ENCODE measurements around the gene C22orf39.

C22orf39 gene

DNA sequence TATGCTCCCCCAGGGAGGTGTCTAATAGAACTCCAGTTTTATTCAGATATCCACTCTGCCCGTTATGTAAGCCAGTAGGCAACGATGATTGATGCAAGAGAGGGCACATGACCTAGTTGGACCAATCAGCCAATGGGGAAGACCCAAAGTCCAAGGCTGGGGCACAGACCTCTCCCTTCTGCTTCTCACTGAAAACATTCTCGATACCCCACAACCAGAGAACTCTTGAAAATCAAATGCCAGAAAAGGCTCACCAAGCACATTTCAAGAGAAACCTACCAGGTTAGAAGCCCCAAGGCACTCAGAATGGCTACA, 23.4 kb downstream of the C22orf39 start:
- DNase-seq, result no peak

DNA sequence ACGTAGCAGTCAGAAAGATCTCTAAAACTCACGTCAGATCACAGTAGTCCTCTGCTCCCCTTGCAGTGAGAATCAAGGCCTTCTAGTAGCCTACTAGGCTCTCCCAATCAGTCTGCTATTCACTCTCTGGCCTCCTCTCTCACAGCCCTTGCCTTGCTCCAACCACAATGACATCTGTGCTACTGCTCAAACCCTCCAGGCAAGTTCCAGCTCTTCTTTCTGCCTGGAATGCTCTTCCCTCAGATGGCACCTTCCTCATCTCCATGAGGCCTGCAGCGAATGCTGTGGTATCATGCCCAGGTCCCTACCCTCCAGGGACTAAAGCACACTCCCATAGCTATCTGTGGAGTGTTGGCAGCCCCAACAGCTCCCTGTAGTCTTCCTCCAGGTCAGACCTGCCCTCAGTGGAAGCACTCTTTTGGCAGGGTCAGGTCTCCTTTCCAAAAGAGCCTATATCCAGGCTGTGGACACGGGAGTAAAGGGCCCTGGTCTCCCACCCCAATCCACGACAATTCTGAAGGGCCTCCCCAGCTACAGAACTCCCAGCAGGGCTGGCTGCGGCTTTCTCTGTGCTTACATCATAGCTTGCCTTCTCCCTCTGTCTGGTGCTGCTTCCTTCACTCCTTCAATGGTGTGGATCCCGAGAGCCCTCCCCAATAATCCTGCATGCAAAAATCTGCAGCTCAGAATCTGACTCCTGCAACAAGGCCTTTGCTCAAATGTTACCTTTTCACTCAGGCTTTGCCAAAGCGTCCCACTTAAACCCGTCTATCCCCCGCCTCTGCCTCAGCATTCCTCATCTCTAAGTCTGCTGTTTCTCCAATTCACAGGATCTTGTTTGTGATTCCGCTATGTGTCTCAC, 24.8 kb downstream of the C22orf39 start:
- no peak for DNase-seq

- DNase-seq, result no peak
Measured at GRCh38 chr22:19420321-19420720, 27.2 kb downstream of the C22orf39 start.

DNA sequence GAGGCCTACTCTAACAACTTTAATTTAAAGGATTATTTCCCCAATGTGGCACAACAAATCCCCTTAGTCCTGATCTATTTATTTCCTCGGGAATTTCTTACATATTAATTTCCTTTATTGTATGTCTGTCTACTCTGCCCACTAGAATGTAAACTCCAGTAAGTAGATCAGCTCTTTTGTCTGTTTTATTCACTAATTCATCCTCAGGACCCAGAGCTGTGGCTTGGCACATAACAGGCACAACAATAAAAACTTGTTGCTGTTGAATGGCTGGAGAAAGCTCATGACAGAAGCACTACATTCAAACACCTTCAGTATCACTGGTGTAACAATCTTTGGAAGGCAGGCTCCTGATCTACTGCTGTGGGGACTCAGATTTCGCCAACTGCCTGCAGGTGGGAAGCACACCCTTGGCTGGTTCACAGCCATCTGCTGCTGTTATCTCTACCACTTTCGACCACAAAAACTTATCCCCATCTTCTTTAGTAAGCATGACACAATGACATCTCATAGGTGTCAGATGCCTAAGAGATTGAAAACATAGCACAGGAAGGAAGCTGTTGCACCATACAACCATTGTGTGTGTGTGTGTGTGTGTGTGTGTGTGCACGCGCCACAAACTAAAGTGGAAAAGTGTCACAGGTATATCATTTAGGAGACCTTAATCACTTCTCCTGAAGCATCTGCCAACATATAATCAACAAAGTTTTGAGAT, 27.9 kb downstream of the C22orf39 start:
- no peak for DNase-seq

- DNase-seq, result no peak
Measured at GRCh38 chr22:19419086-19419463, 28.4 kb downstream of the C22orf39 start.

- DNase-seq, result no peak
Measured at GRCh38 chr22:19412923-19413322, 34.6 kb downstream of the C22orf39 start.

DNA sequence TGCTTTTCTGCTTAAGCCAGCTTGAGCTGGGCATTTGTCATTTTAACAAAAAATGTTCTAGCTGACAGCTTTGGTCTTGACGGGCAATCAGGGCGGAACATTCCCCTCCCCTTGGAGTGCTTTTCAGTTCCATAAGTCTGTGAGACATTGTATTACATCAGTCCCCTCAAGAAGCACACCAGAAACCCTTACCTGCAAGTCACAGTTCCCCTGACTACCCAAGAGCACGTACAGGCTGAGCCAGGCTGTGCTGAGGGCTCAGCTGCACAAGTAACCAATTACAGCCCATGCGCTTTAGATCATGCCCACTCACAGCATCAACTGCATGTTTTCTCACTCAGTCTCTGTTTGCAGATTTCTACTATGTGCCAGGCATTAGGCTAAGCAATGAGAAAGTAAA, 35.0 kb downstream of the C22orf39 start:
- no peak for DNase-seq

DNA sequence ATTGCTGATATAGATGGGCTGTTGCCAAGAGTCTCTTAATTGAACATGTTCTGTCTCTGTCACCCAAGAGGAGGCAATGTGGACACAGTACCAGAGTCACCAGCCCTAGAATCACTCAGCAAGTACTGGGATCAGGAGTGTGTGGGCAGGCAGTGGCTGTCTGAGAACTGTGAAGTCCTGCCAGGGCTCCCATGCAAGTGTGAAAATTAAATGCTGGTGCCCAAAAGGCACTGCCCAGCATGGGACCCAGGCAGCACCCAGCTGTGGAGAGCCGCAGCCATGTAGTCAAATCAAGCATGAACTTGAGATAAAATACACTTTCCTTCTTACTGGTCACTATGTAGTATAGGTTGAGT, 35.8 kb downstream of the C22orf39 start:
- DNase-seq, result no peak

GRCh38 chr22:19410941-19411689, 36.4 kb downstream of the C22orf39 start:
- no peak for DNase-seq

DNA sequence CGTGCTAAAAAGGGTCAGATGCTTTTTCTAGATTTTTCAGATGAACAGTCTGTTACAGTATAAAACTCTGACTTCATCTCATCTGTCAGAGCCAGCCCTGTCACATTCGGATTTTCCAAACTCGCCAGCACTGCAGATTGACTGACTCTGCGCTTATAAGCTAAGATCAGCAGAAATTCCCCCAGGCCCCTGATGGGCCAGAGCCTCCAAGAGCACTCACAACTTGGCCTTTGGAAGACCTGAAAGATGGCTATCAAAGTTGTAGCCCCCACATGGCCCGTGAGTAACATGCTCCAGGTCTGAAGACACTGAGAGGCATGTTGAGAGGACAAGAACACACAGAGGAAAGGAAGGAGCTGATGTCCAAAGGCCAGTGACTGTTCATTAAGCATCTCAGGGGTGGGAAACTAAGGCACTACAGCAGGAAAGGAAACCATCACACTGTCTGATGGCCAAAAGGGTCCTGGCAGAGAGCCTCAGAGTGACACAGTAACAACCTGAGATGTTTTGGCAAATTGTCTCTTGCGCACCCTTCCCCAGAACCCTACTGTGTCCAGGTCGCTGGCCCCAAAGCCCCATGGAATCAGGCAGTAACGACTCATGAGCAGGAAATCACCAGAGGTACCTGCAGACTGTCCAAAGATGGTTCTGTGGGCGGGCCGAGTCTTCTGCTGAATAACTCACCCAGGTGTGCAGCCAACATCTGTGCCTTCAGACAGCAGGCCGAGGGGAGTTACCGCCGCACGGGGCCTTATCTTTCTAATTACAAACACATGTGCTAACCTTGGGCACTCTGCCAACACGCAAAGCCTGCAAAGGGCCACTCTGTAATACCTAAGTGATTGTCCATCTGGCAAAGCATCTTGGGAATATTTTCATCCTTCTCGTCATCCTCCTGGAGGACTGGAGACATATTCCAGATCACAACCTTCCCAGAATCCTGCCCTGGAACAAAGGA, 39.6 kb downstream of the C22orf39 start:
- no peak for DNase-seq

DNA sequence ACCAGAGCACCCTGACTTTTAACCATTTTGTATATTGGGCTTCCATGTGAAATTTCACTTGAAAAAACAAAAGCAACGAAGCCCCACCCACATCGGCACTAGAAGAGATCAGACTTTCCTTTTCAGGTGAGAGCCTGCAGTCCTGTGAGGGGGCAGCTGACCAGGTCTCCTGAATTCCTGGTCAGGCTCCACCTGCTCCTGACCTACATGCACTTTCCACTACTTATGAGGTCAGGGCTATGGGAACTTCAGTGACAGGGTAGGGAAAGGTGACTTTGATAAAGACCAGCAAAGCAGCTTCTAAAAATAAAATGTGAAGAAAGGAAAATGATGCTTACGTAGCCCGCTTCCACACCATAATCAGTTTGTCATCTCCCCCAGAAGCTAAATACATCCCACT, 40.7 kb downstream of the C22orf39 start:
- DNase-seq, result no peak

GRCh38 chr22:19406281-19406811, 41.2 kb downstream of the C22orf39 start:
- no peak for DNase-seq

DNA sequence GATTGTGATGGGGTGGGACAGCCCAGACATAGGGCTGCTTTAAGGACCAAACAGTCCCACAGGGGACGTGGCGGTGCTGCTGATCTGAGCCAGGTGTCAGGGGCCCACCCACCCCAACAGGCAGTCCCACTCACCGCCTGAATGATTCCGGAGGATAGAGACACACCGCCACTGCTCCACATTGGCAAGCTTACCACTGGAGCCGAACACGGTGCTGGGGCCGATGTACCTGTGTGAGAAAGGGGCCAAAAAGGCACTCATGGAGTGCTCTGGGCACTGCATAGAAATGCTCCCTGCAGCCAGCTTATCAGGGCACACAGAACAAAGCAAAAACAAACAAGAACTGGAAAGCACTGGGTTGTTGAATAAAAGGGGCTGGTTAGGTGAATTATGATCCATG, 41.9 kb downstream of the C22orf39 start:
- no peak for DNase-seq

DNA sequence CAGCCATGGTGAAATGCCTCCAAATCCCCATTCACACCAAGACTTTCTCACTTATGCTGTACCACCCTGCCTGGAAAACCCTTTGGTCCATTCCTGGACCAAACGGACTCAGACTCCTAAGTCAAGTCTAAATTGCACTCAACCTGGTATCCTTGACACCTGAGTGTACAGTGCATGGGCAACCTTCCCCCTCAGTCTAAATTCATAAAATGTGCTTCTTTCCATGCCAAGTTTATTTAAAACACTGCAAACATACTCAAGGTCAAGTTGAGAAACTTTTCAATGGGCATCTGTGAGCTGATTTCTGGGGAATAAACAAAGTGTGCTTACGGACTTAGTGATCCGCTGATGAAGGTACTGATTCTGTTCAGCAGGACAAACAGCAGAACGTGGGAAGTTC, 42.4 kb downstream of the C22orf39 start:
- DNase-seq, result no peak

- DNase-seq, result no peak
Measured at GRCh38 chr22:19404676-19405075, 42.8 kb downstream of the C22orf39 start.

- DNase-seq, result no peak
Measured at GRCh38 chr22:19402642-19403191, 44.8 kb downstream of the C22orf39 start.

DNA sequence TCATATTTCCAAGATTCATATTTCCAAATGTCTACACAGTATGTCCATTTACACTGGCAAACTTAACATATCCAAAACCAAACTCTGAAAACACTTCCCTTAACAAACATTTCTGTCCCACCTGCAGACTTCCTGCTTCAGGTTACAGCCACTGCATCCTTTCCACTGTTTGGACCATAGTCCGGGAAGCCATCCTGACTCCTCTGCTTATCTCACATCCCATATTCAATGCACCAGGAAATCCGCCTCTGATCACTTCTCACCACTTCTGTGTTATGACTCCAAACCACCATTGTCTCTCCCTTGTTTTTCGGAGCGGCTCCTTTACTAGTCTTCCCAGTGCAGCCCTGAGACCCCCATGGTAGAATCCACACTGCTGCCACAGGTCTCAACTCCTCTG, 46.0 kb downstream of the C22orf39 start:
- no peak for DNase-seq

DNA sequence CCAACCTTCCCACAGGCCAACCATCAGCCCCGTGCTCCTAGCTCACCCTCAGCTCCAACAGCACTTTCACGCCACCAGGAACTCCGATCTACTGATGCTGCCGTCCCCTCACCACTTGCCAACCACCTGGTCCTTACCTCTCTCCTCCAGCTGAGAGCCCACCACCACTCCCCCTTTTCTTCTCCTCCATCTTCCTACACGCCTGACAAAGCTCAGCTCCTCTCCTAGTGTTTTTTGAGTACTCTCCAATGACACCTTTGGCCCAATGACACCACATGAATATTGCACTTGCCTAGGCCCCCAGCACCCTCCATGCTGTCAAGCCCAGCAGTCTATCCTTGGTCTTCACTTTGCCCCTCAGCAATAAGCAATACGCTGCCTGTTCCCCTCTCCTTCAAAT, 46.6 kb downstream of the C22orf39 start:
- no peak for DNase-seq

GRCh38 chr22:19398652-19399051, 48.9 kb downstream of the C22orf39 start:
- no peak for DNase-seq

GRCh38 chr22:19398206-19398605, 49.3 kb downstream of the C22orf39 start:
- no peak for DNase-seq

GRCh38 chr22:19397734-19398104, 49.8 kb downstream of the C22orf39 start:
- no peak for DNase-seq
